ENCODE data around the gene FCHSD1. TPM values are rescaled to one million over a fixed set of nuclear protein-coding genes. Genes with fewer than 3 reads are reported as not detected.

The FCHSD1 gene
- total and polyA plus RNA-seq, 2 of the 4 experiments (the other 2 are of a cell fraction) = 33.2 to 62.1 TPM

GRCh38 chr5:141618030-141618803 is 33.0 kb downstream of the FCHSD1 start:
- dilution Hi-C loops (cut with HindIII; ENCODE audit: low sequenced_read_pairs, unreplicated experiment) = no loop called here

More at GRCh38 chr5:141618030-141618803, 33.0 kb downstream of the FCHSD1 start:
- Histone ChIP-seq H3K9ac (ENCODE audit: low read depth, low read length) (peak overlapping the region; percentile 74), H4K8ac (ENCODE audit: low read depth in 2 of 2, low read length in 2 of 2) (peak overlapping the region in 1 of 2 experiments; percentile 14; a peak in 2 of 4 replicates), H3K56ac (ENCODE audit: extremely low read depth, insufficient read depth, low read length) (peak overlapping the region; percentile 59; the same call in 1 of the 2 replicates), H2AFZ (replicated peaks; ENCODE audit: low read length, poor library complexity) (peak overlapping the region; percentile 87), H3K36me3 (ENCODE audit: control insufficient read depth, insufficient read depth, low read length) (peaks cover 16% of the 10 kb centered on the region), H3K9me3 (ENCODE audit: control insufficient read depth, insufficient read depth, low read length) (no peaks in the 10 kb centered on the region), H3K4me1 (ENCODE audit: control insufficient read depth, insufficient read depth, low read length) (0 out of 2 replicates have a peak, but pooled peaks cover 3% of the 10 kb centered on the region), H2BK120ac (ENCODE audit: low read depth, low read length) (no peak overlapping the region), H4K20me1 (ENCODE audit: insufficient read depth, low read length) (peaks cover 3% of the 10 kb centered on the region; the same call in 1 of the 2 replicates), H2AK9ac (replicated peaks; ENCODE audit: low read depth, low read length, poor library complexity) (peak overlapping the region; percentile 71), H3K9me1 (ENCODE audit: insufficient read depth, low read length) (peaks cover 2% of the 10 kb centered on the region; the same call in 1 of the 2 replicates), H2BK5ac (ENCODE audit: low read depth, low read length, poor library complexity, severe bottlenecking) (no peak overlapping the region), H2BK20ac (ENCODE audit: low read depth, low read length) (no peak overlapping the region), H3K27me3 (ENCODE audit: control insufficient read depth, insufficient read depth, low read length) (no peaks in the 10 kb centered on the region), H4K5ac (ENCODE audit: low read depth, low read length) (peak overlapping the region; percentile 32; the same call in 1 of the 2 replicates), H3K14ac (replicated peaks; ENCODE audit: low read depth, low read length) (peak overlapping the region; percentile 54), H3K23ac (ENCODE audit: low read depth, low read length) (peak overlapping the region; percentile 67), H3K4me2 (ENCODE audit: low read depth, low read length) (peak overlapping the region; percentile 99), H3K4ac (ENCODE audit: low read depth, low read length) (peak overlapping the region; percentile 48; the same call in 1 of the 2 replicates), H4K91ac (ENCODE audit: insufficient read depth, low read depth, low read length) (no peak overlapping the region; the same call in 1 of the 2 replicates), H2AK5ac (ENCODE audit: low read depth, low read length) (no peak overlapping the region; the same call in 1 of the 2 replicates), H3K79me1 (ENCODE audit: low read depth in 1 of 2, low read length in 2 of 2) (peaks cover 14 to 33% of the 10 kb centered on the region in 2 experiments), H3K4me3 (ENCODE audit: insufficient read depth, low read depth, low read length) (peak overlapping the region; percentile 55), H3K27ac (ENCODE audit: insufficient read depth, low read length) (peak overlapping the region; percentile 41), H3K18ac (ENCODE audit: low read depth, low read length) (0 out of 2 replicates have a peak overlapping the region, but pooled peaks have one; percentile 11), H2BK15ac (ENCODE audit: low read depth, low read length) (no peak overlapping the region)
- POLR2A ChIA-PET (ENCODE audit: unreplicated experiment) = interaction anchor here (1.2 kb wide), 1 partner anchor 33 kb away, joined by 6 read pairs; the partner anchor contains the start of gene FCHSD1
- CTCF ChIA-PET = interaction anchor here (0.6 to 6.7 kb wide), 11 partner anchors 10 to 73 kb away, joined by 3 to 94 read pairs (median 6); partner anchors contain the start of genes HDAC3 and RELL2
- no TSS peak for BruUV-seq (replicated peaks)
- WGBS, 2 experiments (ENCODE audit: extremely low coverage in 2 of 2, insufficient read length in 1 of 2) = 0% methylated on average over 1 of the region's 36 CpGs; no CpG with 5 or more reads in 1 of the 2 experiments
- peak; percentile 13 for DNase-seq
- TF ChIP-seq CHD1 (IDR thresholded peaks at IDR 0.05; ENCODE audit: low read depth, low read length) (no peak), NFE2L2 (IDR thresholded peaks at IDR 0.05; ENCODE audit: low read depth, low read length) (no peak), USF2 (IDR thresholded peaks at IDR 0.05; ENCODE audit: low read depth, low read length) (no peak), MXI1 (IDR thresholded peaks at IDR 0.05; ENCODE audit: borderline replicate concordance, low read depth, low read length) (no peak), FOS (IDR thresholded peaks at IDR 0.05; ENCODE audit: low read depth, low read length) (no peak)
- intact Hi-C loops (cut with micrococcal nuclease) = loop anchor here (2.0 kb wide), 1 partner anchor 13 kb away; no protein-coding TSS in a partner anchor
- ATAC-seq (ENCODE audit: low read depth) = peak; percentile 27
- in situ Hi-C loops (cut with MboI; ENCODE audit: low sequenced_read_pairs) = no loop called here

All from IMR-90 (cell line).